Skeletal muscle tissue (tissue), 4 donors: ENCODE results near the gene KPNA4. TPM values are rescaled to one million over a fixed set of nuclear protein-coding genes. Genes with fewer than 3 reads are reported as not detected.
"Not testable (repeated sequence)": the region's sequence is repeated elsewhere in the genome, so short reads cannot be mapped to it uniquely, and the experiment has no call there.

Experiments
- H3K27ac ChIP-seq: one replicate; pipeline ENCODE4 v1.7.0; 2013; ENCODE audit warnings: mild to moderate bottlenecking, low read depth, low read length, inconsistent platforms
- H3K27me3 ChIP-seq, 3 donors: one replicate each; pipeline ENCODE4 v1.7.0; 2013; ENCODE audit warnings: low read length in 3 of 3; ENCODE audit not compliant: control insufficient read depth in 3 of 3, insufficient read depth in 3 of 3
- H3K36me3 ChIP-seq, 3 donors: one replicate each; pipeline ENCODE4 v1.7.0; 2013; ENCODE audit warnings: low read length in 3 of 3; ENCODE audit not compliant: control insufficient read depth in 3 of 3, insufficient read depth in 3 of 3
- H3K4me1 ChIP-seq, 3 donors: one replicate each; pipeline ENCODE4 v1.7.0; 2013; ENCODE audit warnings: low read length in 3 of 3, mild to moderate bottlenecking in 3 of 3; ENCODE audit not compliant: control insufficient read depth in 3 of 3, insufficient read depth in 3 of 3
- H3K4me3 ChIP-seq, 3 donors: one replicate each; pipeline ENCODE4 v1.7.0; 2013; ENCODE audit warnings: low read length in 3 of 3
- H3K9ac ChIP-seq, 3 donors: one replicate each; pipeline ENCODE4 v1.7.0; 2013; ENCODE audit warnings: low read length in 3 of 3, mild to moderate bottlenecking in 3 of 3, moderate library complexity in 2 of 3, low read depth in 1 of 3
- H3K9me3 ChIP-seq, 3 donors: one replicate each; pipeline ENCODE4 v1.7.0; 2013; ENCODE audit warnings: low read length in 3 of 3; ENCODE audit not compliant: control insufficient read depth in 3 of 3
- total RNA-seq: library from RNA; depleted of rRNA; stranded (reverse); fragments of >200 nt; gene quantifications from one replicate; pipeline ENCODE4 v1.2.3, GENCODE V29; 2014
- donor health status: Osteomylitis.

The KPNA4 gene
- total RNA-seq, 1 donor from 2014 or later: 25.6 TPM

DNA sequence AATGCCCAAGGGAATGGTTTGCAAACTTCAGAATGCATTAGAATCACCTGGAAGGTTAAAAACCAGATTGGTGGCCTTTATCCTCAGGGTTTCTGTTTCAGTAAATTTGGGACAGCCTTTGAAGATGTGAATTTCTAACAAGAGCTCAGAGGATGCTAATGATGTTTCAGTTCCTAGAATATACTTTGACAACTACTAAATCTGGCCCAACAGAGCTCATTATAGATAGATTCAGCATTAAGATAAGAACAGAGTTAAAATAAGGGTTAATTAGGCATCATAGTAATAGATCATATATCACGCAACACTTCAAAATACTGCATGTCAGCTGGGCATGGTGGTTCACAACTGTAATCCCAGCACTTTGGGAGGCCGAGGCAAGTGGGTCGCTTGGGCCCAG, 9.3 kb upstream of the KPNA4 start:
- H3K27me3 ChIP-seq: no peaks in the 10 kb centered on the region
- H3K4me1 ChIP-seq: peaks cover 0 to 12% (median 5%) of the 10 kb centered on the region in 3 donors
- H3K9me3 ChIP-seq: no peaks in the 10 kb centered on the region
- H3K36me3 ChIP-seq: no peaks in the 10 kb centered on the region
- H3K4me3 ChIP-seq: no peak overlapping the region
- no peak overlapping the region for H3K9ac ChIP-seq
- H3K27ac ChIP-seq: no peak overlapping the region

DNA sequence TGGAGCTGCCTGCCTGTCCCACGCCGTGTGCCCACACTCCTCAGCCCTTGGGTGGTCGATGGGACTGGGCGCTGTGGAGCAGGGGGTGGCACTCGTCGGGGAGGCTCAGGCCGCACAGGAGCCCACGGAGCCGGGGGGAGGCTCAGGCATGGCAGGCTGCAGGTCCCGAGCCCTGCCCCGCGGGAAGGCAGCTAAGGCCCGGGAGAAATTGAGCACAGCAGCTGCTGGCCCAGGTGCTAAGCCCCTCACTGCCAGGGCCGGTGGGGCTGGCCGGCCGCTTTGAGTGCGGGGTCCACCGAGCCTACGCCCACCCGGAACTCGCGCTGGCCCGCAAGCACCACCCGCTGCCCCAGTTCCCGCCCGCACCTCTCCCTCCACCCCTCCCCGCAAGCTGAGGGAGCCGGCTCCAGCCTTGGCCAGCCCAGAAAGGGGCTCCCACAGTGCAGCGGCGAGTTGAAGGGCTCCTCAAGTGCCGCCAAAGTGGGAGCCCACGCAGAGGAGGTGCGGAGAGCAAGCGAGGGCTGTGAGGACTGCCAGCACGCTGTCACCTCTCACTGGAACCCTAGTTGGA, 8.7 kb upstream of the KPNA4 start:
- H3K4me1 ChIP-seq: peaks cover 0 to 12% (median 5%) of the 10 kb centered on the region in 3 donors
- H3K9ac ChIP-seq, H3K27me3 ChIP-seq, H3K4me3 ChIP-seq, H3K9me3 ChIP-seq, H3K27ac ChIP-seq, H3K36me3 ChIP-seq: not testable (repeated sequence)

DNA sequence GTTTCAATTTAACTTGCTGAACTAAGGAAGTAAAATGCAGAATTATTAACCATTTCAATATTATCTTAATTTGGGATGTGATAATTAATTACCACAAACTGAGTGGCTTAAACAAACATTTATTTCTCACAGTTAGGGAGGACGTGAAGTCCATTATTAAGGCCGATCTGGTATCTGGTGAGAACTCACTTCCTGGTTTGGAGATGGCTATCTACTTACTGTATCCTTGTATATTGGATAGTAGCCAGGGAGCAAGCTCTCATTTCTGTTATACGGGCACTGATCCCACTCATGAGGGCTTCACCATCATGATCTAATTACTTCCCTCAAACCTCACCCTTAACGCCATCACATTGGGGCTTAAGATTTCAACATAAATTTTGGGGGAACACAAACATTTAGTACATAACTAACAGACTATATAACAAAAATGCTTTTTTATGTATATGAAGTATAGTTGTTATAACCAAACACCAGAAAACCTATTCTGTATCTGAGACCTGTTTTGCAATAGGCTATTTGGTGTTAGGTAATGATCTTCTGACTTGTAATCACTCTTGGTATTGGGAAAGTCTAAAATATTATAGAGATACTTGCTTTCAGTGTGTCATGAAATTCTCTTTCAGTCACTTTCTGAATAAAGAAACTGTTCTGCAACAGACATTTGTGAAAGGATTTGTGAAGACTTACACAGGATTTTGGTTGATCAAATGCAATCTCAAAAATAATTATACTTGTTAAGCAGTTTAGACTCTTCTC, 4.7 kb upstream of the KPNA4 start:
- H3K9me3 ChIP-seq: no peaks in the 10 kb centered on the region
- H3K27ac ChIP-seq: no peak overlapping the region
- H3K4me3 ChIP-seq: no peak overlapping the region
- H3K4me1 ChIP-seq: peaks cover 0 to 4% (median 3%) of the 10 kb centered on the region in 3 donors
- no peak overlapping the region for H3K9ac ChIP-seq
- peaks cover 6 to 11% (median 8%) of the 10 kb centered on the region in 3 donors for H3K36me3 ChIP-seq
- no peaks in the 10 kb centered on the region for H3K27me3 ChIP-seq

DNA sequence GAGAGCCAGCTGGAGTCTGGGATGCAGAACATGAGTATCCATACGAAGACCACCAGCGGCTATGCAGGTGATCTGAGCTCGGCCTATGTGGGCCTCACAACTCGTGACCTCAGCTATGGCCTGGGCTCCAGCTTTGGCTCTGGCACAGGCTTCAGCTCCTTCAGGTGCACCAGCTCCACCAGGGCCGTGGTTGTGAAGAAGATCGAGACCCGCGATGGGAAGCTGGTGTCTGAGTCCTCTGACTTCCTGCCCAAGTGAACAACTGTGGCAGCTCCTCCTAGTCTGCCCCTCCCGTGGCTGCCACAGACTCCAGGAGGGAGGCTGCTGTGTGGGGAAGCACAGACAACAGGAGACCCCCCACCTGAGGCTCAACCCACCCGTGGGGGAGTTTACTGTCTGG, 3.6 kb upstream of the KPNA4 start:
- H3K36me3 ChIP-seq: peaks cover 6 to 11% (median 8%) of the 10 kb centered on the region in 3 donors
- no peaks in the 10 kb centered on the region for H3K27me3 ChIP-seq
- H3K4me3 ChIP-seq: no peak overlapping the region
- H3K9ac ChIP-seq: no peak overlapping the region
- H3K9me3 ChIP-seq: no peaks in the 10 kb centered on the region
- no peak overlapping the region for H3K27ac ChIP-seq
- H3K4me1 ChIP-seq: peaks cover 0 to 8% (median 5%) of the 10 kb centered on the region in 3 donors

DNA sequence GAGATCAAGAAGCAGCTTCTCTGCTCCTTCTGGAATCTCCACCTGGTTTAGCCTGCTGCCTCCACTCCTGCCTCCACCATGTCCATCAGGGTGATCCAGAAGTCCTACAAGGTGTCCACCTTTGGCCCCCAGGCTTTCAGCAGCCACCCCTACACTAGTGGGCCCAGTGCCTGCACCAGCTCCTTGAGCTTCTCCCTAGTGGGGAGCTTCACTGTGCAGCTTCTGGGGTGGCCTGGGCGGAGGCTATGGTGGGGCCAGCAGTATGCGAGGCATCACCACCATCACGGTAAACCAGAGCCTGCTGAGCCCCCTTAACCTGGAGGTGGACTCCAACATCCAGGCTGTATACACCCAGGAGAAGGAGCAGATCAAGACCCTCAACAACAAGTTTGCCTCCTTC, 2.4 kb upstream of the KPNA4 start:
- Histone ChIP-seq H3K27ac (no peak overlapping the region), H3K9me3 (no peaks in the 10 kb centered on the region), H3K9ac (no peak overlapping the region), H3K4me1 (peaks cover 9 to 19% (median 14%) of the 10 kb centered on the region in 3 donors), H3K4me3 (no peak overlapping the region), H3K36me3 (peaks cover 6 to 11% (median 8%) of the 10 kb centered on the region in 3 donors), H3K27me3 (no peaks in the 10 kb centered on the region)

DNA sequence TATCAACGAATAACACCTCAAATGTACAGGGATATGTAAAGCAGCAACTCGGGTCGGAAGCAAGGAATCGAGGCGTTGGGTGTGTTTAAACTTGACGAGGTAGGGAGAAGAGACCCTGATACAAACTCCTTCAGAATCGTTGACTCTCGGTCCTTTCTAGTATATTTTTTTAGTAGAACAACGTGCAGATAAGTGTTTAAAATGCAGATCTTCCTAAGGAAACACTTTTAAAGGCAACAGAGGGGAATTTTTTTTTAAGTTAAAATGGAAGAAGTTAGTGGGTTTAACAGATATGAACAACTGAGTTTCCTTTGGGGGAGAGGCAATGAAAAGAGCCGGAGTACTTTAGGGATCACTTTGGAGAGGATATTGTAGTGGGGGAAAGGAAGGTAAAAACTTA, 1.1 kb upstream of the KPNA4 start:
- no peaks in the 10 kb centered on the region for H3K27me3 ChIP-seq
- peak overlapping the region; percentile 87 to 97 (median 91) for H3K4me3 ChIP-seq
- H3K27ac ChIP-seq: peak overlapping the region; percentile 98
- peaks cover 6 to 11% (median 8%) of the 10 kb centered on the region in 3 donors for H3K36me3 ChIP-seq
- no peaks in the 10 kb centered on the region for H3K9me3 ChIP-seq
- peak overlapping the region; percentile 95 to 99 (median 98) for H3K9ac ChIP-seq
- H3K4me1 ChIP-seq: peaks cover 14 to 27% (median 25%) of the 10 kb centered on the region in 3 donors

DNA sequence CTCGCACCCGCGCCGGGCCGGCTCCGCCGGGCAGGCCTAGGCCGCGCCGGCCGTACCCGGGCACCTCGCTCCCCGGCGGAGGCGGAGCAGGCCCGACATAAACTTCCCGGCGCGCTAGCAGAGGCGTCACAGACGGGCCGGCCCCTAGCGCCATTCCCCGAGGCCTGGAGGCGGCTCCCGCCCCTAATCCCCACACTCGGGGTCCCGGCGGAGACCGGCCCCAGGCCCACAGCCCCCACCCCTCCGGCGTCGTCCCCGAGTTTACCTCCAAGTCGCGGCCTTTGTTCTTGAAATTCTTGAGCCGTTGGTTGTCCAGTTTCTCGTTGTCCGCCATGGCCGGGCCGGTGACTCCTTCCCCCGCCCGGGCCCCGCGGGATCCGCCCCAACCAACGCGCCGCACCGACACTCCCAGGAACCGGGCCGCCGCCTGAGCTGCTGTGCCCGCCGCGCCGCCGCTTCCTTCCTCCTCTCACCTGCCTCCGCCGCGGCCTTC, 376 bp downstream of the KPNA4 start:
- H3K4me3 ChIP-seq: peak overlapping the region; percentile 66 to 91 (median 83)
- no peaks in the 10 kb centered on the region for H3K27me3 ChIP-seq
- H3K36me3 ChIP-seq: peaks cover 6 to 11% (median 8%) of the 10 kb centered on the region in 3 donors
- peak overlapping the region; percentile 98 for H3K27ac ChIP-seq
- peak overlapping the region; percentile 81 to 88 (median 82) for H3K9ac ChIP-seq
- H3K4me1 ChIP-seq: peaks cover 18 to 28% (median 28%) of the 10 kb centered on the region in 3 donors
- no peaks in the 10 kb centered on the region for H3K9me3 ChIP-seq

DNA sequence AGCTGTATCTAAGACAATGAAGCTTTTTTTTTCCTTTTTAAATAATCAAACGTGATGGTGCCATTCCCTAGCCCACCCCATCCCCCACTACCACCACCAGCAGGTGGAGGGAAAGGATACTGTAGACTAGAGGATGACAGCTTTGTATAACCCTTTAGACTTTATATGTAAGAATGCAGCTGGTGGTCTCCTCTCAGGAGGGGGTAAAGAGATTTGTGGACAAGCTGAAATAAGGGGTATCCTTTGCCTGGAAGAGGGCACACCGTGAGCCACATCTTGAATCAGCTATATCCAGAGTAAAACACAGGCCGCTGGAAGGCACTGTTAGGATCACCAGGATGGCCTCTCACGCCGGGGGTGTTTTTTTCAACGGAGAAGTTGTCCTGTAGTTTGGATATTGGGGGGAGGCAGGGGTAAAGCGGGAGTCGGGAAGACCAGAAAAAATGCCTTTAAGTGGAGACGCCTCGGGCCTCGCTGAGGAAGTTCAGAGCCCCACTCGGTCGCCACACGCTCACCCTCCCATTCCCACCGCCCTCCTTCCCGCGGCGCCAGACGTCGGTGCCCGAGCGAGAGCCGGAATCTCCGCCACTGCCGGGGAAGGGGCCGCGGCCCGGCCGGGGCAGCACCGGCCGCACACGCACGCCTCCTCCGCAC, 986 bp downstream of the KPNA4 start:
- Histone ChIP-seq H3K4me1 (peaks cover 20 to 33% (median 32%) of the 10 kb centered on the region in 3 donors), H3K9me3 (no peaks in the 10 kb centered on the region)

DNA sequence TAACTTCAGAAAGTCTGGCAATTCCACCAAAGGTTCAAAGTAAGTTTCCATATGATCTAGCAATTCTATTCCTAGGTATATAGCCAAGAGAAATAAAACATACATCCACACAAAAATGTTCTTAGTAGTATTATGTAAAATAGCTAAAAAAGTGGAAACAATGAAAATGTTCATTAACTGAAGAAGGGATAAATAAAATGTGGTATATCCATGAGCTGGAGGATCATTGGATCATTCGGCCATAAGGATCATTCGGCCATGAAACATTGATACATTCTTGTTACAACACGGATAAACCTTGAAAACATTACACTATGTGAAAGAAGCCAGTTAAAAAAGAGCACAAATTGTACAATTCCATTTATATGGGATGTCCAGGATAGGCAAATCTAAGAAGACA, 2.4 kb downstream of the KPNA4 start:
- H3K9me3 ChIP-seq: no peaks in the 10 kb centered on the region
- H3K27ac ChIP-seq: no peak overlapping the region
- H3K4me1 ChIP-seq: peaks cover 21 to 37% (median 34%) of the 10 kb centered on the region in 3 donors

More for the DNA sequence above, 986 bp downstream of the KPNA4 start:
- Histone ChIP-seq H3K27me3 (no peaks in the 10 kb centered on the region), H3K4me3 (peak overlapping the region; percentile 83 to 91 (median 83)), H3K9ac (peak overlapping the region; percentile 84 to 88 (median 86)), H3K27ac (peak overlapping the region; percentile 98), H3K36me3 (peaks cover 6 to 11% (median 8%) of the 10 kb centered on the region in 3 donors)

More for the DNA sequence above, 2.4 kb downstream of the KPNA4 start:
- peaks cover 0 to 1% (median under 1%) of the 10 kb centered on the region in 3 donors for H3K36me3 ChIP-seq
- peak overlapping the region in 1 of 3 donors; percentile 2 for H3K4me3 ChIP-seq
- no peaks in the 10 kb centered on the region for H3K27me3 ChIP-seq
- H3K9ac ChIP-seq: peak overlapping the region in 1 of 3 donors; percentile 88
